Keratinocyte (primary cell): ENCODE measurements around the gene ABI3. TPM values are rescaled to one million over a fixed set of nuclear protein-coding genes. Genes with fewer than 3 reads are reported as not detected.
"Not testable (repeated sequence)": the region's sequence is repeated elsewhere in the genome, so short reads cannot be mapped to it uniquely, and the experiment has no call there.

Experiments used
- DNase-seq: peaks from one replicate; pipeline ENCODE4 v3.0.0-alpha.2; 2011; ENCODE audit warnings: low read depth, missing footprints, low spot score
- FAIRE-seq: peaks from 2 replicates; lab custom pipeline; 2011; peaks lifted over from hg19 to GRCh38; lab: Jason Lieb, UNC
- H2AFZ ChIP-seq: 2 replicates; pipeline ENCODE4 v1.6.0; 2012; ENCODE audit warnings: low read length, control low read depth, inconsistent platforms; ENCODE audit not compliant: control insufficient read depth
- H3K27ac ChIP-seq: 2 replicates; pipeline ENCODE4 v1.5.1; 2011; ENCODE audit warnings: low read length; ENCODE audit not compliant: control insufficient read depth, insufficient read depth
- H3K27me3 ChIP-seq: 3 replicates; pipeline ENCODE4 v1.6.0; 2011; ENCODE audit warnings: low read length; ENCODE audit not compliant: control insufficient read depth, insufficient read depth; ENCODE audit errors: extremely low read depth
- H3K36me3 ChIP-seq, 2 experiments: 2 replicates in 1 of 2; 3 replicates in 1 of 2; pipeline ENCODE4 v1.5.1; 2011; ENCODE audit warnings: low read length in 2 of 2, mild to moderate bottlenecking in 1 of 2; ENCODE audit not compliant: control insufficient read depth in 2 of 2, insufficient read depth in 2 of 2; ENCODE audit errors: extremely low read depth in 1 of 2
- H3K4me1 ChIP-seq: 3 replicates; pipeline ENCODE4 v1.5.1; 2011; ENCODE audit warnings: low read length; ENCODE audit not compliant: control insufficient read depth, insufficient read depth; ENCODE audit errors: extremely low read depth
- H3K4me2 ChIP-seq: 3 replicates; pipeline ENCODE4 v1.6.0; 2011; ENCODE audit warnings: low read depth, low read length; ENCODE audit not compliant: control insufficient read depth, insufficient read depth; ENCODE audit errors: extremely low read depth
- H3K4me3 ChIP-seq, 3 experiments: fragments of 200-600 bp in 1 of 3; sonication (generic) in 1 of 3; 2 replicates in 2 of 3; 3 replicates in 1 of 3; pipeline ENCODE4 v1.5.1; 2011 to 2016; ENCODE audit warnings: low read length in 3 of 3, mild to moderate bottlenecking in 3 of 3, control low read depth in 2 of 3, inconsistent platforms in 1 of 3, low read depth in 1 of 3, mixed read lengths in 1 of 3, mixed run types in 1 of 3, moderate library complexity in 1 of 3; ENCODE audit not compliant: control insufficient read depth in 2 of 3, insufficient read depth in 2 of 3; ENCODE audit errors: extremely low read depth in 1 of 3
- H3K79me2 ChIP-seq: 2 replicates; pipeline ENCODE4 v1.6.0; 2012; ENCODE audit warnings: low read length; ENCODE audit not compliant: control insufficient read depth, insufficient read depth
- H3K9ac ChIP-seq: 3 replicates; pipeline ENCODE4 v1.6.0; 2011; ENCODE audit warnings: low read length; ENCODE audit not compliant: control insufficient read depth, insufficient read depth; ENCODE audit errors: extremely low read depth
- H3K9me1 ChIP-seq: 3 replicates; pipeline ENCODE4 v1.6.0; 2011; ENCODE audit warnings: low read length; ENCODE audit not compliant: control insufficient read depth, insufficient read depth; ENCODE audit errors: extremely low read depth
- H3K9me3 ChIP-seq: 2 replicates; pipeline ENCODE4 v1.5.1; 2012; ENCODE audit warnings: low read depth, low read length; ENCODE audit not compliant: control insufficient read depth
- H4K20me1 ChIP-seq: 3 replicates; pipeline ENCODE4 v1.6.0; 2011; ENCODE audit warnings: low read length; ENCODE audit not compliant: control insufficient read depth, insufficient read depth; ENCODE audit errors: extremely low read depth
- CTCF ChIP-seq, 3 experiments: IDR thresholded peaks in 1 of 3; conservative IDR thresholded peaks in 1 of 3; optimal IDR thresholded peaks in 1 of 3; 2 replicates in 2 of 3; 3 replicates in 1 of 3; pipeline versions ENCODE3 to v1.5.1; 2011; ENCODE audit warnings: low read length in 3 of 3, mild to moderate bottlenecking in 3 of 3, moderate library complexity in 2 of 3, control low read depth in 1 of 3, inconsistent platforms in 1 of 3; ENCODE audit not compliant: insufficient read depth in 2 of 3; ENCODE audit errors: extremely low read depth in 1 of 3
- EZH2 ChIP-seq: IDR thresholded peaks from one replicate; pipeline ENCODE4 v1.6.1; 2012; ENCODE audit warnings: inconsistent platforms, mild to moderate bottlenecking, low read length, moderate library complexity
- dilution Hi-C: fragments of 300-500 bp; cut with MboI; formaldehyde crosslinking; loops from one replicate; pipeline ENCODE4 v1.7.0; 2020; ENCODE audit warnings: low sequenced_read_pairs; ENCODE audit not compliant: extremely low pct_ligation_motif_present
- polyA plus RNA-seq, 5 experiments: library from polyadenylated mRNA; depleted of rRNA in 3 of 5; stranded (reverse) in 3 of 5; stranded (forward) in 1 of 5; unstranded in 1 of 5; fragments of >200 nt; gene quantifications; 1 replicate in 1 of 5; 2 replicates in 3 of 5; 3 replicates in 1 of 5; pipeline versions ENCODE4 v1.2.1 to v1.2.3, GENCODE V29; 2011 to 2012; ENCODE audit warnings: missing spikeins in 2 of 5, low read depth in 1 of 5, low replicate concordance in 1 of 5

The ABI3 gene
- polyA plus RNA-seq, 1 donor (not counting 4 experiments of a cell fraction or from before 2014, with no cell fraction given): not detected

DNA sequence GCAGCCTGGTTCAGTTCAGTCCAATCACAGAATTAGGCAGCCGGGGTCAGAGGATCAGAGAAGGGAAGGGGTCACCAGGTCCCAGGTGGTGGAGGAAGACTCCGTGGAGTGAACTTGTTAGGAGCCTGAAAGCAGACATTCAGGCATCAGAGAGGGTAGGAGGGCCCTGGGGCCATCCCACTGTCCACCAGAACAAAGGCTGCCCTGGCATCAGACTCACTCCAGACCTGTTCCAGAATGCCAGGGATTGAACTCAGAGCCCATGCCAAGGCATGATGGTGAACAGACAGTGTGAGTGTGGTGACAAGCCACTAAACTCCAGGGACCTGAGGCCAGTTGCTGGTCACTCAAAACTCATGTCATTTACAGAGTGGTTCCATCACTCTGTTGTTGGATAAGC is 40.3 kb upstream of the ABI3 start:
- FAIRE-seq: no peak
- H3K27ac ChIP-seq: no peak overlapping the region
- dilution Hi-C loops: no loop called here

DNA sequence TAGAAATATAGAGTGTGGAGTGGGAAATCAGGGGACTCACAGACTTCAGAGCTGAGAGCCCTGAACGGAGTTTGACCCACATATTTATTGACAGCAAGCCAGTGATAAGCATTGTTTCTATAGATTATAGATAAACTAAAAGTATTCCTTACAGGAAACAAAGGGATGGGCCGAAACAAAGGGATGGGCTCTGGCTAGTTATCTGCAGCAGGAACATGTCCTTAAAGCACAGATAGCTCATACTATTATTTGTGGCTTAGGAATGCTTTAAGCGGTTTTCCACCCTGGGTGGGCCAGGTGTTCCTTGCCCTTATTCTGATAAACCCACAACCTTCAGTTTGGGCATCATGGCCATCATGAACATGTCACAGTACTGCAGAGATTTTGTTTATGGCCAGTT is 39.8 kb upstream of the ABI3 start:
- H3K4me2 ChIP-seq, H4K20me1 ChIP-seq, H3K27ac ChIP-seq, H3K9ac ChIP-seq, H3K9me1 ChIP-seq, H3K36me3 ChIP-seq, H3K9me3 ChIP-seq, H2AFZ ChIP-seq, DNase-seq, H3K27me3 ChIP-seq, H3K79me2 ChIP-seq, FAIRE-seq, H3K4me3 ChIP-seq, dilution Hi-C loops, H3K4me1 ChIP-seq: not testable (repeated sequence)

More for the DNA sequence above, 40.3 kb upstream of the ABI3 start:
- H3K36me3 ChIP-seq: no peaks in the 10 kb centered on the region
- H2AFZ ChIP-seq: no peak overlapping the region
- no peaks in the 10 kb centered on the region for H4K20me1 ChIP-seq
- no peak overlapping the region for H3K4me3 ChIP-seq
- no peak overlapping the region for H3K4me2 ChIP-seq
- peaks cover 7% of the 10 kb centered on the region for H3K27me3 ChIP-seq
- no peak overlapping the region for H3K9ac ChIP-seq
- TF ChIP-seq CTCF (optimal IDR thresholded peaks at IDR 0.05 in 1 of 3, IDR thresholded peaks at IDR 0.05 in 1 of 3, conservative IDR thresholded peaks at IDR 0.05 in 1 of 3; ENCODE audit: extremely low read depth in 1 of 3, insufficient read depth in 2 of 3, low read length in 3 of 3): no peak
- no peak for TF ChIP-seq EZH2
- no peaks in the 10 kb centered on the region for H3K9me3 ChIP-seq
- H3K79me2 ChIP-seq: no peaks in the 10 kb centered on the region
- no peaks in the 10 kb centered on the region for H3K9me1 ChIP-seq
- DNase-seq: no peak
- H3K4me1 ChIP-seq: no peaks in the 10 kb centered on the region

- H4K20me1 ChIP-seq, H3K4me3 ChIP-seq, H3K9me3 ChIP-seq, H3K36me3 ChIP-seq, H3K4me1 ChIP-seq, H3K27me3 ChIP-seq, H3K9ac ChIP-seq, FAIRE-seq, DNase-seq, dilution Hi-C loops, H3K79me2 ChIP-seq, H3K9me1 ChIP-seq, H3K4me2 ChIP-seq, H2AFZ ChIP-seq, H3K27ac ChIP-seq: not testable (repeated sequence)
Measured at GRCh38 chr17:49175978-49176377, 34.5 kb upstream of the ABI3 start.
